ENCODE data around the gene CHCHD2. TPM values are rescaled to one million over a fixed set of nuclear protein-coding genes. Genes with fewer than 3 reads are reported as not detected.
A peak's percentile ranks its signal among the peaks of the same experiment; 100 is the strongest.
"Not testable (repeated sequence)": the region's sequence is repeated elsewhere in the genome, so short reads cannot be mapped to it uniquely, and the experiment has no call there.

The CHCHD2 gene, protein sequence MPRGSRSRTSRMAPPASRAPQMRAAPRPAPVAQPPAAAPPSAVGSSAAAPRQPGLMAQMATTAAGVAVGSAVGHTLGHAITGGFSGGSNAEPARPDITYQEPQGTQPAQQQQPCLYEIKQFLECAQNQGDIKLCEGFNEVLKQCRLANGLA
- total RNA-seq: 394 TPM
- long read RNA-seq, transcript CHCHD2-201 (4 exons, 901 nt): major isoform, 213 of 225 reads
- long read RNA-seq, partial matches to known transcripts: 9 of 225 reads
- long read RNA-seq, other reads (novel, unspliced or antisense): 3 of 225 reads

DNA sequence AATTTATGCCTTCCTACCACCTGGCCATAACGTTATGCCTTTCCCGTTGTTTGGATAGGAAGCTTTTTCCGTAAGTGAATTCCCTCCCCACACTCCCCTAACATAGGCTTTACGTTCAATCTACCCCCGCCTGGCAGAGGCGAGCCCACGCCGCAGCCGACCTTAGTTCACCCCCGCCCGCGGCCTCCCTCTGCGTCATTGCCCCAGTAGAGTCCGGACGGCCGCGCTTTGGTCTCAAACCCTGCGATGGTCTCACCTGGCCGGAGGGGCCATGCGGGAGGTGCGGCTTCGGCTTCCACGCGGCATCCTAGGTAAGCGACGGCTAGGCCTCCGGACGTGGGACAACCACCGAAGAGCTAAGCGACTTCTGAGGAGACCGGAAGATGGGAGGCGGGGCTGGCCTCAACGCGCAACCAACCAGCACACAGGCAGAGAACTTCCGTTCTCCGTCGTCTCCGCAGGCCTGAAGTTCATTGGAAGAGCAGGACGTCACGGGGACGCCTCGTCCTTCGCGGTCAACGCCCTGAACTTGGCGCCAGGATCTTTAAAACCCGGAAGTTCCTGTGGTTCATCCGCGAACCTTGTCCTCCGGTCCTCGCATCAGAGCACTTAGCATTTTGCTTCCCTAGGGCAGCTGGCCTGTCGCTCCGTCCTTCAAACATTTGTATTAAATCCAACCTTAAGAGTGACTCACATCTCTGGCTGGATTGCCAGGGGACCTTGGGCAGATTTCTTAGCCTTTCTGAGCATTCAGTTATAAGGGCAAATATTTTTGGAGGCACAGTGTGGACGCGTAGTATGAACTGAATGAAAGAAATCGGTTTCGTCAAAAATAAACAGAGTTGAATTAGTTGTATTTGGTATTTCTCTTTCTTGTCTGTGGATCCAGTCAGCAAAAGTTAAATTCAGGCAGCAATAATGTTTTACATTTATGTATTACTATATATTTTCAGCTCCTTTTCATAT is at the start of gene CHCHD2:
Gene CHCHD2, minus strand, starts transcription at position 369 of the 966 bp plus-strand sequence. Its CDS starts 63 bp downstream, at position 306.
- intact Hi-C loops (cut with DNase I): loop anchor here (5.0 kb wide), 1 partner anchor 44 kb away; the partner anchor contains the start of gene SUMF2
- peak; percentile 98 for DNase-seq (ENCODE audit: low spot score)

DNA sequence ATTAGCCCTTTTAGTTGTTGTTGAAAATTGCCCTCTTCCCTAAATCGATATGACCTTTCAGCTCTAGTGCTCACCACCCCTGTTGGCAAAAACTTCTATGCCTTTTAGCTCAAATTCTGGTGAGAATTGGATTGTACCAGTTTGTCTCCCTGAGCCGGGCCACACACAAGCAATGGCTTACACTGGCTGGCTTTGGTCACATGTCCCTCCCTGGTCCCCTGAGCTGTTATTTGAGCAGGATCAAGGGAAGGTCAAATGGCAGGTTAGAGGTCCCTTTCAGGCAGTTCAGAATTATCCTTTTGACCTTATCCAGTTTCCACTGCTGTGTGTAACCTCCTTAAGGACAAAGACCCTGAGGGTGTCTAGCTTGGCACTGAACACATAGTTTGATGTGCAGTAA is 24.8 kb upstream of the CHCHD2 start:
- DNase-seq (ENCODE audit: low spot score); intact Hi-C loops (cut with DNase I): not testable (repeated sequence)

DNA sequence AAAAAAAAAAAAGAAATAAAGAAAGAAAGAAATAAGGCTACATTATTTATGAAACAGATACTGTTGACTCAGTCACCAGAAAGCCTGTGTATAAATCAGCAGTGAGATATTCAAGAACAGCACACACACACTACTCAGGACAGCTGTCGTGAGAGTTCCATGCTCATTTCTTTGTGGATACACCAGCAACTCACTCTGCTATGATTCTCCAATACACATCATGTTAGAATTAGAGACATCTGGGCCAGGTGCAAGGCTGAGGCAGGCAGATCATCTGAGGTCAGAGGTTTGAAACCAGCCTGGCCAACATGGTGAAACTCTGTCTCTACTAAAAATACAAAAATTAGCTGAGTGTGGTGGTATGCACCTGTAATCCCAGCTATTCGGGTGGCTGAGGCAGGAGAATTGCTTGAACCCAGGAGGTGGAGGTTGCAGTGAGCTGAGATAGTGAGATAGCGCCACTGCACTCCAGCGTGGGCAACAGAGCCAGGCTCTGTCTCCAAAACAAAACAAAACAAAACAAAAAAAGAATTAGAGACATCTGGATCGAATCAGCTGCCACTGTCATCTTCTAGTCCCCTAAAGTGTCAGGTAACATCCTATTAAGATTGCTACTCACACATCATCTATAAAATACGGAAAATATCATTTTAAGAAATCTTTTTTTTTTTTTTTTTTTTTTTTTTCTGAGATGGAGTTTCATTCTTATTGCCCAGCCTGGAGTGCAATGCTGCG is 21.1 kb upstream of the CHCHD2 start:
- no peak for DNase-seq (ENCODE audit: low spot score)
- intact Hi-C loops (cut with DNase I): no loop called here

DNA sequence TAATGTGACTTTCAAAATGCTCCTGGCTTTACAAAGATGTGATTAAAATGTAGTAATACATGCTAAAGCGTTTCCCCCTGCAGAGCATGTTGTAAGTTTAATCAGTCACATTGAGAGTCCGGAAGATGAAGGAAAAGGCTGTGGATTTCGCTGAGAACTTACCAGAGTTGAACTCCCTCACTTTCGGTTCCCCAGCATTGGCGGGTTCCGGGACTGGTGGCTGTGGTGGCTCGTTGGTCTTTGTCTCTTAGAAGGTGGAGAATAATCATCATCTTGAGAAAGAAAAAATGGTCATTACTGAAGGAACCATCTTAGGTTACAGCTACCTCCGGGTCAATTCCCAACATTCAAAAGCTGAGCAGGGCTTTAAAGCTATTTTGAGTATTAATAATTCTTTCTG is 19.6 kb upstream of the CHCHD2 start:
- DNase-seq (ENCODE audit: low spot score): no peak
- intact Hi-C loops (cut with DNase I): no loop called here

DNA sequence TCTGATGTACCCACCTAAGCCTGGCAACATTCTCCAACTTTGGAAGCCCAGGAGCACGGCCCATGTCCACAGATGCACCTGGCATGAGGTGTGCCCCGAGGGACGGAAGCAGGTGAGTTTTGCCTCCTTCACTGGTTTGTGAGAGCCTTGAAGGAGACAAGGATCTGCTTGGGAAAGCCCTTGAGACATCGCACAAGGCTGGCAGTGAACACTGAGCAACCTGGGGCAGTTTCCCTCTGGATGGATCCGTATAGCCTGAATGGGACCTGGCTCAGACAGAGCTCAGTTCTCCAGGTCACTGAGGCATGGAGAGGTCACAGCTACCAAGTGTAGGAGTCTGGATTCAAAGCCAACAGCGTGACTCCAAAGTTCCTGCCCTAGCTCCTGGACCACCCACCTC is 18.7 kb upstream of the CHCHD2 start:
- intact Hi-C loops (cut with DNase I): no loop called here
- DNase-seq (ENCODE audit: low spot score): no peak

DNA sequence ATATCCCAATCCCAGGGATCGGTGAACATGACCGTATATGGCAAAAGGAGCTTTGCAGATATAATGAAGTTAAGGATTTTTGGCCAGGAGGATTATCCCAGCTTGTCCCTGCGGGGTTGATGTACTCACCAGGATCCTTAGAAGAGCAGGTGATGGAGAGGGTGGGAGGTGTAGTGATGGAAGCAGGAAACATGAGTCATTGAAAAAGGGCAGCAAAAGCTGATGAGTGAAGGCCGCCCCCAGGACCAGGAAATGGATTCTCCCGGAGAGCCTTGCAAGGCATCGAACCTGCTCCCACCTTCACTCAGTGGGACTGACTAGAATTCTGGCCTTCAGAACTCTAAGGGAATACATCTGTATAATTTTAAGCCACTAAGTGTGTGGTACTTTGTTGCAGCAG is 15.2 kb upstream of the CHCHD2 start:
- DNase-seq (ENCODE audit: low spot score): no peak

DNA sequence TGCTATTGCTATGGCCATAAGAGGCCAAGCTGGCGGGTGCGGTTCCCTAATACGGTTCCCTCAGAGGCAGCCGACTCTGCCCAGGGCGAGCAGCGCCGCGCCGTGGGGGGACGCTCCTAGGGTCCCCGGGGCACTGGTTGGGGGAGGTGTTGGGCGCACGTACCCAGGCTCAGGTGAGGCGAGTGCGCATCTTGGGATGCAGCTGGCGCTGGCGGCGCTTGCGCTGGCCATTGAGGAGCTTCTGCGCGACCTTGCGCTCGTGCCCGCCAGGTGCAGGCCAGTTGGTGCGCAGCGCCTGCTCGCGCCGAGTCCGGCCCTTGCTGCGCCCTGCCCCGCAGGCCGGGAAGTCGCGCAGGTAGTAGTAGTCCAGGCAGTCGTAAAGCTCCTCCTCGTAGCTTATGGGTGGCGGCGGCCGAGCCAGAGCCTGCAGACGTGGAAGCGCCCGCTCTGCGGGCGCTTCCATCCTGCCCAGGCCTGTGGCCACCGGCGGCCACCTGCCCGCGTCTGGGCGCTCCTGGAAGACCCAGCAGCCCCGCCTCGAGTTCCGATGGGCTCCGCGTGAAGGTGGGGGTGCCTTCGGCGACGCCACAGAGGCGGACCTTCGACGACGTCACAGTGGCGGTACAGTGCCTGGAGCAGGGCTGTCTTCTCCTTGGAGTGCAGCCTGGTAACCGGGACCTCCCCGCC is 9.7 kb upstream of the CHCHD2 start, which contains the start of gene NUPR2:
Gene NUPR2, minus strand, starts transcription at position 566 of the 687 bp plus-strand sequence. Its CDS starts 103 bp downstream, at position 463.
- intact Hi-C loops (cut with DNase I): no loop called here
- DNase-seq (ENCODE audit: low spot score): peak; percentile 63

More for the DNA sequence above, 15.2 kb upstream of the CHCHD2 start:
- intact Hi-C loops (cut with DNase I): no loop called here

DNA sequence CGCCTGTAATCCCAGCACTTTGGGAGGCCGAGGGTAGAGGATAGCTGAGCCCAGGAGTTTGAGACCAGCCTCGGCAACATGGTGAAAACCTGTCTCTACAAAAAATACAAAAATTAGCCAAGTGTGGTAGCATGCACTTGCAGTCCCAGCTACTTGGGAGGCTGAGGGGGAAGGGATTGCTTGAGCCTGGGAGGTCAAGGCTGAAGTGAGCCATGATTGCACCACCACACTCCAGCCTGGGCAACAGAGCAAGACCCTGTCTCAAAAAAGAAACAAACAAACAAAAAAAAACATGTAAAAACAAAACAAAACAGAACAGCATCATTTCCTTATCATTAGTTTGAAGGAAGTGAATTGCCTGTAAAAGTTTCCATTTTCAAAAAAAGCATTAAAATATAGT is 6.0 kb upstream of the CHCHD2 start:
- DNase-seq (ENCODE audit: low spot score); intact Hi-C loops (cut with DNase I): not testable (repeated sequence)

DNA sequence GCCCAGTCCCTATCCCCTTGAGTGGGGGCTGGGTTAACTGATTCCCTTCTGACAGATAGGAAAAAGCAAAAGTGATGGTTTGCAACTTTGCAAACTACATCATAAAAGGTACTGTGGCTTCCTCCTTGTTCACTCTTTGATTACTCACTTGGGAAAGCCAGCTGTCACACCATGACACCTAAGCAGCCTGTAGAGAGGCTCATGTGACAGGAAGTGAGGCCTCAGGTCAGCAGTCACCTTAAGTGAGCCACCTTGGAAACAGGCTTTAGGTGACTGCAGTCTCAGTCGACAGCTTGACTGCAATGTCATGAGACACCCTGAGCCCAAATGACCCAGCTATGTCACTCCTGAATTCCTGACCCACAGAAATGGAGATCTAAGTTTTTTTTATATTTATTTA is 4.3 kb upstream of the CHCHD2 start:
- DNase-seq (ENCODE audit: low spot score): no peak
- intact Hi-C loops (cut with DNase I): no loop called here

DNA sequence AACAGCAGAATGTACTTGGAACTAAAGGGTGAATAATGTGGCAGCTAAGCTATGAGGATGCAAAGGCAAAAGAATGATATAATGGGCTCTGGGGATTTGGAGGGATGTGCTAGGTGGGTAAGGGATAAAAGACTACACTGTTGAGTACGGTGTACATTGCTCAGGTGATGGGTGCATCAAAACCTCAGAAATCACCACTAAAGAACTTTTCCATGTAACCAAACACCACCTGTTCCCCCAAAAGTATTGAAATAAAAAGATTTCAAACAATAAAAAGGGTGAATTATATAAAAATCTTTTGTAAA is 1.6 kb upstream of the CHCHD2 start:
- intact Hi-C loops (cut with DNase I): loop anchor here (5.0 kb wide), 1 partner anchor 46 kb away; the partner anchor contains the start of gene SUMF2
- DNase-seq (ENCODE audit: low spot score): no peak

DNA sequence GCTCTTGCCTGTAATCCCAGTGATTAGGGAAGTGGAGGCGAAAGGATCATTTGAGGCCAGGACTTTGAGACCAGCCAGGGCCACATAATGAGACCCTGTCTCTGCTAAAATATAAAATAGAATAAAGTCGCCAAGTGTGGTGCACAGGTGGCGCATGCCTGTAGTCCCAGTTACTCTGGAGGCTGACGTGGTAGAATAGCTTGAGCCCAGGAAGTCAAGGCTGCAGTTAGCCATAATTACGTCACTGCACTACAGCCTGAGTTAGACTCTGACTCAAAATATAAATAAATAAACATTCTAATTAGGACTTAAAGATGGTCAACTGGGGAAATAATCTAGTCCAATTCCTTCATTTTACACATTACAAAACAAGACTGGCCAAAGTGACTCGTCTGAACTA is 768 bp downstream of the CHCHD2 start:
- DNase-seq (ENCODE audit: low spot score): no peak
- intact Hi-C loops (cut with DNase I): loop anchor here (5.0 kb wide), 1 partner anchor 43 kb away; the partner anchor contains the start of gene SUMF2

DNA sequence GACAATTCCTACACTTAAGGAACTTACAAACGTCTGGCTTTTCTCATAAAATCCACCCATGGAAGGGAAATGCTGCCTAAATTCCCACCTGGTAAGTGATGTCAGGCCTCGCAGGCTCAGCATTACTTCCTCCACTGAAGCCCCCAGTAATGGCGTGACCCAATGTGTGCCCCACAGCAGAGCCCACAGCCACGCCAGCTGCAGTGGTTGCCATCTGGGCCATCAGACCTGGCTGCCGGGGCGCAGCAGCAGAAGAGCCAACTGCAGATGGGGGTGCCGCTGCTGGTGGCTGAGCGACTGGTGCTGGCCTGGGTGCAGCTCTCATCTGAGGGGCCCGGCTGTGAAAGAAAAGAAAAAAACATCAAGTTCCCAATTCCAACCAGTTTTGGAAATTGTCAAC is 2.1 kb downstream of the CHCHD2 start:
- DNase-seq (ENCODE audit: low spot score); intact Hi-C loops (cut with DNase I): not testable (repeated sequence)

DNA sequence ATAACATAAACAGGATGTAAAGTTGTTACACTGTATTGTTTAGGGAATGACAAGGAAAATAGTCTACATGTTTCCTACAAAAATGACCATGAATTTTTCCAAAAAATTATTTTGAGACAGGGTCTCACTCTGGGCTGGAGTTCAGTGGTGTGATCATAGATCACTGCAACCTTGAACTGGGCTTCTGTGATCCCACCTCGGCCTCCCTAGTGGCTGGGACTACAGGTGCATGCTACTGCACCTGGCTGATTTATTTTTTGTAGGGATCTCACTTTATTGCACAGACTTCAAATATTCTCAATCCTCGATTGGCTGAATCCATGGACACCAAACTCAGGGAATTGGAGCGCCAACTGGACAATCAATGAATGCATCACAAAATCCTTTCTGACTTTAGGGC is 6.6 kb downstream of the CHCHD2 start:
- DNase-seq (ENCODE audit: low spot score): no peak
- intact Hi-C loops (cut with DNase I): no loop called here

DNA sequence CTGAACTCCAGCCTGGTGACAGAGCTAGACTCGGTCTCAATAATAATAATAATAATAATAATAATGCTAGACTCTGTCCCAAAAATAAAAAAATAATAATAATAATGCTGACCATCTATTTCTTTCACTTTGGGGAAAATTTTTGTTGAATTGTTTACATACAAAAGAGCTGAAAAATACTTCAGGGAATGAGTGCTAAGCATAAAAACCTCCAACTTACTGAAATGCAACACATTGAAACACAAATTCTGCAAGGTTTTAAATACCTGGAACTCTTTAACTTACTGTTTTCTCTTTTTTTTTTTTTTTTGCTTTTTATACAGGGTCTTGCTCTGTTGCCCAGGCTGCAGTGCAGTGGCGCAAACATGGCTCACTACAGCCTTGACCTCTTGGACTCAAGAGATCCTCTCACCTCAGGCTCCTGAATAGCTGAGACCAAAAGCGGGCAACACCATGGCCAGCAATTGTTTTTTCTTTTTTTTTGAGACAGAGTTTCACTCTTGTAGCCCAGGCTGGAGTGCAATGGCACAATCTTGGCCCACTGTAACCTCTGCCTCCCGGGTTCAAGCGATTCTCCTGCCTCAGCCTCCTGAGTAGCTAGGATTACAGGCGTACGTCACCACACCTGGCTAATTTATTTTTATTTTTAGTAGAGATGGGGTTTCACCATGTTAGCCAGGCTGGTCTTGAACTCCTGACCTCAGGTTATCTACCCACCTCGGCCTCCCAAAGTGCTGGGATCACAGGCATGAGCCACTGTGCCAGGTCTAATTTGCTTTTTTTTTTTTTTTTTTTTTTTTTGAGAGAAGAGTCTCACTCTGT is 7.9 kb downstream of the CHCHD2 start:
- intact Hi-C loops (cut with DNase I); DNase-seq (ENCODE audit: low spot score): not testable (repeated sequence)

DNA sequence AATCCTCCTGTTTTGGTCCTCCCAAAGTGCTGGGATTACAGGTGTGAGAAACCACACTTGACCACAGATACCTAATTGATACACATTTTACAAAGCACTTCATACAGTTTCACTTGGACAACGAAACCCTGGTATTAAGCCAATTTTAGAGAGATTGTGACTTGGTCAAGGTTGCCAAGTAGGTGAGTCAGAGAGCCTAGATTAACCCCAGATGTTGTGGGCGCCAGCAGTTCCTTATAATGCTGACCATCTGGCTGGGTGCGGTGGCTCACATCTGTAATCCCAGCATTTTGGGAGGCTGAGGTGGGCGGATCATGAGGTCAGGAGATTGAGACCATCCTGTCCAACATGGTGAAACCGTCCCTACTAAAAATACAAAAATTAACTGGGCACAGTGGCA is 8.6 kb downstream of the CHCHD2 start:
- DNase-seq (ENCODE audit: low spot score): no peak

DNA sequence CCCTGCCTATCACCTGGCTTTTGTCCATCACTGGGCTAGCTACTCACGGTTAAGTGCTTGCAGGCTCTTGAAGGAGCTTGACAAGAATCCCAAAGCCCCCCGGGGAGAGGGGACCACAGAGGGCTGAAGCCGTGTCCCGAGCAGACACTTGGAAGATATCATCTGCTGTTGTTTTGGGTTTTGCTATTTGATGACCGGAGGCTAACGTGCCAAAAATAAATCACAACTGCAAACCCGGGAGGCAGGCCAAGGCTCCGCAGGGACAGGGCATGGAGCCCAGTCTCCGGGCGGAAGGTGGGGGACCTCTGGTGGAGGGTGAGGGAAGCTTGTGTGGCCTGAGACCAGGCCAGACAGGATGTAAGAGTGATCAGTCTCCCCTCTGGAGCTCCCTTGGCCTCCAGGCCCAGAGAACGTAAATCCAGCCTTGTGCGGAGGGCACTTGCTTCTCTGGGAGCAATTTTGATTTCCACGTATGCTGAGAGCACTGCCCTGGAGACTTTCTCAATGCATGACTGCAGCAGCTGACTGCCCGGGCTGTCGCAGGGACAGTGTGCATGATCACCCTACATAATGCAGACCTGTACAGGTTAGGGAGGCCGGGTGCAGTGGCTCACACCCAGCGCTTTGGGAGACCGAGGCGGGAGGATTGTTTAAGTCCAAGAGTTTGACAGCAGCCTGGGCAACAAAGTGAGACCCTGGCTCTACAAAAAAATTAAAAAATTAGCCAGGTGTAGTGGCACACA is 13.3 kb downstream of the CHCHD2 start, which contains the start of gene PHKG1:
Gene PHKG1, minus strand, starts transcription at position 164 of the 743 bp plus-strand sequence. CDS start 4,011 bp downstream, outside the sequence.
- intact Hi-C loops (cut with DNase I): no loop called here
- peak; percentile 89 for DNase-seq (ENCODE audit: low spot score)

More for the DNA sequence above, 8.6 kb downstream of the CHCHD2 start:
- intact Hi-C loops (cut with DNase I): no loop called here

DNA sequence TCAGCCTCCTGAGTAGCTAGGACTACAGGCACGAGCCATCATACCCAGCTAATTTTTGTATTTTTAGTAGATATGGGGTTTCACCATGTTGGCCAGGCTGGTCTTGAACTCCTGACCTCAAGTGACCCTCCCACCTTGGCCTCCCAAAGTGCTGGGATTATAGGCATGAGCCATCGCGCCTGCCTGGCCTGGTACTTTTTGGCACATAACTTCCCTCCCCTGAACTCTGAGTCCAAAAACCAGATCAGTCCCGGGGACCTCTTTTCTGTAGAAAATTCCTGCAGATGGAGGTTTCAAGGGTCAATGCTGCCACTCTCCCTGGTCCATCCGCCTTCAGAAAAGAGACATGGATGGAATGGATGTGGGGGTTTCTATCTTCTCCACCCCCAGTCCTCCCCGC is 13.9 kb downstream of the CHCHD2 start:
- intact Hi-C loops (cut with DNase I): not testable (repeated sequence)

DNA sequence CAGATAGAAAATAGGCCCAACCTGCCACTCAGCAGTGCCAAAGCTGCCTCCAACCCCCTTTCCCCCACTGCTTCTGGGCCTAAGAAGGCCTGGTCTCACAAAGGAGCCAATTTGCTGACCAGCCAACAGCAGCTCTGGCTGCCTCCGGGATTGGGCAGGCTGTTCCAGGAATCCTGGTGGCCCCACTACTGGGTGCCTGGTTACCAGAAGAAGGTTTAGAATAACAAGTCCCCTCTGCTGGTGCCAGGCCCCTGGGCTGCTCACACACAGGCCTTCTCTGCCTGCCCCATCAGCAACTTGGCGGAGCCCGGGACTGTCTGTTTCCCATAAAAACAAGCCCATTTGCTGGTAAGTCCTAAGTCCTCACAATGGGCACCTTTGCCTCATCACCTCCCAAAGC is 14.7 kb downstream of the CHCHD2 start:
- DNase-seq (ENCODE audit: low spot score): no peak
- intact Hi-C loops (cut with DNase I): no loop called here

More for the DNA sequence above, 13.9 kb downstream of the CHCHD2 start:
- not testable (repeated sequence) for DNase-seq (ENCODE audit: low spot score)
